Subcutaneous abdominal adipose tissue (tissue), 5 donors: ENCODE measurements around the gene PMFBP1.

Experiments used
- H3K27ac ChIP-seq: one replicate; pipeline ENCODE4 v1.7.0; 2013; ENCODE audit warnings: low read depth, mild to moderate bottlenecking, inconsistent platforms, low read length, moderate library complexity
- H3K27me3 ChIP-seq, 5 donors: one replicate each; pipeline ENCODE4 v1.7.0; 2013; ENCODE audit warnings: low read length in 5 of 5, inconsistent platforms in 1 of 5; ENCODE audit not compliant: control insufficient read depth in 5 of 5, insufficient read depth in 4 of 5
- H3K36me3 ChIP-seq, 5 donors: one replicate each; pipeline ENCODE4 v1.7.0; 2013; ENCODE audit warnings: low read length in 5 of 5; ENCODE audit not compliant: control insufficient read depth in 5 of 5, insufficient read depth in 5 of 5
- H3K4me1 ChIP-seq, 5 donors: one replicate each; pipeline ENCODE4 v1.7.0; 2013; ENCODE audit warnings: low read length in 5 of 5, mild to moderate bottlenecking in 3 of 5, moderate library complexity in 1 of 5; ENCODE audit not compliant: control insufficient read depth in 5 of 5, insufficient read depth in 5 of 5
- H3K4me3 ChIP-seq, 5 donors: one replicate each; pipeline ENCODE4 v1.7.0; 2013; ENCODE audit warnings: low read length in 5 of 5, low read depth in 1 of 5
- H3K9ac ChIP-seq, 5 donors: one replicate each; pipeline ENCODE4 v1.7.0; 2013; ENCODE audit warnings: low read length in 5 of 5, mild to moderate bottlenecking in 4 of 5, moderate library complexity in 3 of 5
- H3K9me3 ChIP-seq, 5 donors: one replicate each; pipeline ENCODE4 v1.7.0; 2013; ENCODE audit warnings: low read length in 5 of 5; ENCODE audit not compliant: control insufficient read depth in 5 of 5
- donor health status: healthy.
- donor health status: healthy.
- donor health status: healthy.
- donor health status: healthy.
- donor health status: healthy.

PMFBP1 gene

DNA sequence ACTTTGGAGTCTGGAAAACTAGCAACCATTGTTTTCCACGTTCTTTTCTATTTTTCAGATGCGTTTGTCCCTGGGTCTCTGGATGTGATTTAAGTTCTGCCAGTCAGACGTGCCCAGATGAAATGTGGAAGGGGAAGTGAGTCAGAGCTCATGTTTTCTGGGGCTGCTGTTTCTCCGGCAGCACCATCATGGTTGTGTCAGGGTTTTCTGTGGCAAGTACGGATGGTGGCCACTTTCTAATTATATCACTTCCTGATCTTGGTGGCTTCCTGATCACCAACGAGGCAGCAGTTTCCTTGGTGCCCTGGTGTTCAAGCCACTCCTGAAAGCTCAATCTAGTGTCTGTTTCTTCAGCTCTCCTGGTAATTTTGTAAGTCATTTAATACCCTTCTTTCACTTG, 31.4 kb upstream of the PMFBP1 start:
- Histone ChIP-seq H3K36me3 (no peaks in the 10 kb centered on the region), H3K9me3 (no peaks in the 10 kb centered on the region), H3K27me3 (peaks cover 0 to 8% (median 3%) of the 10 kb centered on the region in 5 donors), H3K4me3 (no peak overlapping the region), H3K4me1 (peaks cover 0 to 6% (median 0%) of the 10 kb centered on the region in 5 donors), H3K9ac (peak overlapping the region in 1 of 5 donors; percentile 57), H3K27ac (peak overlapping the region; percentile 20)

DNA sequence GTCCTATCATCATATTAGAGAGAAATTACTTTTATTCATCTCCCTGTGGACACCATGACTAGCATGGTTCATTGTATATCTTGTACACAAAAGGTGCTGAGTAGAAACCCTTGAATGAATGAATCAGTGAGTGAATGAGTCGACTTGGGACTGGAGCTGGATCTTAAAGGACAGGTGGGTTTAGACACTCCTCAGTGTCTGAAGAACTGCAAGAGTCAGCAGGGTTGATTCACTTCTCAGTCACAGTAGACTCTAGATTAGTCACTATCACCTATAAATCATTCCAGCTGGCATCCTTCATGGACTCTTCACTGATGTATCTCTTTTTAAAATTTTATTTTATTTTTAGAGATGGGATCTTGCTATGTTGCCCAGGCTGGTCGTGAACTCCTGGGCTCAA, 30.1 kb upstream of the PMFBP1 start:
- H3K9ac ChIP-seq = no peak overlapping the region
- peaks cover 0 to 8% (median 3%) of the 10 kb centered on the region in 5 donors for H3K27me3 ChIP-seq
- peaks cover 0 to 15% (median 0%) of the 10 kb centered on the region in 5 donors for H3K4me1 ChIP-seq
- no peaks in the 10 kb centered on the region for H3K36me3 ChIP-seq
- H3K9me3 ChIP-seq = no peaks in the 10 kb centered on the region
- no peak overlapping the region for H3K27ac ChIP-seq
- no peak overlapping the region for H3K4me3 ChIP-seq

DNA sequence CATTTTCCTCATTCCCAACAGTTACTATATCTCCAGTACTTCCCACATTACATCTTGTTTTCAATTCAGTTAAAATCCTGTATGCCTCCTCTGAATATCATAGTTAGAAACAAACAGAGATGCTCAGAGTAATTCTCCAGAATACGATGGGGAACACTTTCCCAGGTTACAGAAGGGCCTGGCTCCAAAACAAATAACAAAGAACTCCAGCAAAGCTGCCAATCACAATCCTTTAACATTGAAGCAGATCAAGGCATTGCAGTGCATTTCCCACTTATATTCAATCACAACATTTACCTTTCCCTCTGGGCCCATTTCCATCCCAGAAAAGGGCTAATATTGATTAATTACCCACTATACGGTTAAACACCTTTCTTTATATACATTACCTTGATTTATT, 29.4 kb upstream of the PMFBP1 start:
- Histone ChIP-seq H3K4me3 (no peak overlapping the region), H3K27me3 (peaks cover 0 to 8% (median 3%) of the 10 kb centered on the region in 5 donors), H3K9me3 (no peaks in the 10 kb centered on the region), H3K27ac (no peak overlapping the region), H3K36me3 (no peaks in the 10 kb centered on the region), H3K9ac (no peak overlapping the region), H3K4me1 (peaks cover 0 to 15% (median 0%) of the 10 kb centered on the region in 5 donors)

- Histone ChIP-seq H3K4me3 (no peak overlapping the region), H3K9ac (no peak overlapping the region), H3K9me3 (no peaks in the 10 kb centered on the region), H3K4me1 (peaks cover 0 to 15% (median 0%) of the 10 kb centered on the region in 5 donors), H3K36me3 (no peaks in the 10 kb centered on the region), H3K27ac (no peak overlapping the region), H3K27me3 (peaks cover 0 to 8% (median 3%) of the 10 kb centered on the region in 5 donors)
These were observed 27.9 kb upstream of the PMFBP1 start for GRCh38 chr16:72199761-72200337.

DNA sequence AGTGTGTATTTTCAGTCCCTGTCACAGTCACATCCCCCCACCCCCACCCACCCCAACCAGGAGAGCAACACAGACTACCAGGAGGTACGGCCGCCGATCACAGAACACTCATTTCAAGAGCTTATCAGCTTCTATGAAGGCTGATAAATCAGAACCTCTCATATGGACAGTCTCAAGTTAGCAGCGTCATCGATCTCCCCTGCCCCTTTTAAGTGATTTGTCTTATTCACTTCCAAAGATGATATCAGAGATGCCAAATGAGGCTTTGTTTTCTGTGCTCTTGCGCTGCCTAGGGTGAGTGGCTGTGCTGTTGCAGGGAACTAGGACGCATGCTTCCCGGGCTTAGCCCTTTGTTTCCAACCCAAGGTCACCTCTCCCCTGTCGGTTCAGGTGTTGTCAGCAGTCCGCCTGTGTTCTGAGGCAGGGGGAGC, 26.8 kb upstream of the PMFBP1 start:
- no peaks in the 10 kb centered on the region for H3K9me3 ChIP-seq
- peaks cover 0 to 8% (median 3%) of the 10 kb centered on the region in 5 donors for H3K27me3 ChIP-seq
- H3K4me3 ChIP-seq = no peak overlapping the region
- no peaks in the 10 kb centered on the region for H3K36me3 ChIP-seq
- no peak overlapping the region for H3K27ac ChIP-seq
- no peak overlapping the region for H3K9ac ChIP-seq
- peaks cover 0 to 14% (median 0%) of the 10 kb centered on the region in 5 donors for H3K4me1 ChIP-seq

GRCh38 chr16:72198021-72198711, 26.2 kb upstream of the PMFBP1 start:
- no peak overlapping the region for H3K9ac ChIP-seq

GRCh38 chr16:72197545-72197944, 25.6 kb upstream of the PMFBP1 start:
- Histone ChIP-seq H3K27me3 (peaks cover 0 to 6% (median 3%) of the 10 kb centered on the region in 5 donors), H3K4me1 (peaks cover 0 to 9% (median 0%) of the 10 kb centered on the region in 5 donors), H3K4me3 (no peak overlapping the region), H3K27ac (no peak overlapping the region), H3K36me3 (no peaks in the 10 kb centered on the region), H3K9me3 (no peaks in the 10 kb centered on the region), H3K9ac (no peak overlapping the region)

More at GRCh38 chr16:72198021-72198711, 26.2 kb upstream of the PMFBP1 start:
- no peak overlapping the region for H3K27ac ChIP-seq
- H3K9me3 ChIP-seq = no peaks in the 10 kb centered on the region
- H3K4me1 ChIP-seq = peaks cover 0 to 13% (median 0%) of the 10 kb centered on the region in 5 donors
- H3K36me3 ChIP-seq = no peaks in the 10 kb centered on the region
- no peak overlapping the region for H3K4me3 ChIP-seq
- H3K27me3 ChIP-seq = peaks cover 0 to 6% (median 3%) of the 10 kb centered on the region in 5 donors

DNA sequence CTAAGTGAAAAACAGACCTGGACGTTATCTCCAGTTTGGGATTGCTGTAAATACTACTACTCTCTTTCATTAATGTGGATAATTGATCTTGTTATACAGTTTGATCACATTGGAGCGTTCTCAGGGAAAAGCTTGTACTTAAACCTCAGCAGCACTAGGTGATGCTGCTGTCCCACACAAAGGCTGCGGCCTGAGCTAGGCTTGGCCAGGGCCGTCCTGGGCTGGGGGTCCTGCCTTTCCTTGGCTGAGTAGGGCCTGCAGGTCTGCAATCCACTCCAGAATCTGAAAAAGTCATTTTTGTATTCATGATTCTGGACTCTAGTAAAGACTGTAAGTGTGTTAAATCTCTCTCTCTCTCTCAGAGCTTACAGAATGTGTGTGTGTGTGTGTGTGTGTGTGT, 23.7 kb upstream of the PMFBP1 start:
- Histone ChIP-seq H3K4me1 (peaks cover 0 to 11% (median 5%) of the 10 kb centered on the region in 5 donors), H3K9me3 (no peaks in the 10 kb centered on the region), H3K36me3 (no peaks in the 10 kb centered on the region)

DNA sequence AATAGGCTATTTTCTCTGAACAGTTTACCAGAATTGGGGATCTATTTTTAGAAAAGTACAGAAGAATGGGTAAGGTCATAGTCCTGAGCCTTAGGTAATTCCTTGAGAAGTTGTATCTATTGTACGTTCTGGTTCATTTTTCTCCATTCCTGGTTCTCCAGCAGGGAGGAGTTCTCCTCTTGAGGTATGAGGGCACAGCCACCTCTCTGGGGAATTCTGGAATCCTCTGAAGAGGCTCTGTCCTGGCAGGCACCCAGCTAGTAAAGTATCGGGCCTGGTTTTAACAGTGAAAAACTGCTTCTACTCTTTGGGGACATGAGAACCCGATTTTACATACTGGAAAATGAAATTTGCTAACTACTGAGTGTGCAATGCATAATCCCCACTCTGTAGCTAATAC, 19.6 kb upstream of the PMFBP1 start:
- H3K36me3 ChIP-seq = no peaks in the 10 kb centered on the region
- no peaks in the 10 kb centered on the region for H3K27me3 ChIP-seq
- peaks cover 0 to 6% (median 4%) of the 10 kb centered on the region in 5 donors for H3K9me3 ChIP-seq
- peaks cover 0 to 8% (median 3%) of the 10 kb centered on the region in 5 donors for H3K4me1 ChIP-seq
- H3K9ac ChIP-seq = peak overlapping the region in 2 of 5 donors; percentile 15 to 18
- no peak overlapping the region for H3K27ac ChIP-seq
- no peak overlapping the region for H3K4me3 ChIP-seq

More for the DNA sequence above, 23.7 kb upstream of the PMFBP1 start:
- Histone ChIP-seq H3K4me3 (no peak overlapping the region), H3K9ac (no peak overlapping the region), H3K27me3 (peaks cover 0 to 6% (median 3%) of the 10 kb centered on the region in 5 donors), H3K27ac (no peak overlapping the region)

DNA sequence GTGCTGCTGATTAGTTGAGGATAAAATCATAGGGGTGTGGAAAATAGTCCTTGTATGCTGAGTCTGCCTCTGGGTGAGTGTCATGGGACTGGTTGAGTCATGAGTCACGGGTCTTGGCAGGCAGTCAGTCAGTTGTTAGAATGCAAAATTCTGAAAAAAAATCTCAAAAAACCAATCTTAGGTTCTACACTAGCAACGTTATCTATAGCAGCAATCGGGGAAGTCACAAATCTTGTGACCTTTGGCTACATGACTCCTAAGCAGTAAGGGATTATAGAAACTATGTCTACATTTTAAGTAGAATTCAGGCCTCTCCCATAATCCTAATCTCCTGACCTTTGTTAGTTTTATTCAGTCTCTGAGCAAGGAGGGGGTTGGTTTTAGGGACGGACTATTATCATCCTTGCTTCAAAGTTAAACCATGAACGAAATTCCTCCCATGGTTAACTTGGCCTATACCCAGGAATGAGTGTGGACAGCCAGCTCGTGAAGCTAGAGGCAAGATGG, 18.0 kb upstream of the PMFBP1 start:
- H3K27ac ChIP-seq = no peak overlapping the region
- peaks cover 0 to 8% (median 3%) of the 10 kb centered on the region in 5 donors for H3K4me1 ChIP-seq

More for the DNA sequence above, 18.0 kb upstream of the PMFBP1 start:
- H3K27me3 ChIP-seq = no peaks in the 10 kb centered on the region
- no peak overlapping the region for H3K9ac ChIP-seq
- H3K4me3 ChIP-seq = no peak overlapping the region
- H3K36me3 ChIP-seq = no peaks in the 10 kb centered on the region
- H3K9me3 ChIP-seq = peaks cover 0 to 6% (median 4%) of the 10 kb centered on the region in 5 donors
